Loucy (cell line): Measurements from ENCODE around the gene SAPCD2.

Experiments
- H2AFZ ChIP-seq: fragments of 200-600 bp; sonication (generic); 2 replicates; pipeline ENCODE4 v1.6.0; 2016; ENCODE audit warnings: antibody characterized with exemption, mild to moderate bottlenecking, low read length, moderate library complexity
- H3F3A ChIP-seq: fragments of 200-600 bp; 2 replicates; pipeline ENCODE4 v1.6.0; 2016; ENCODE audit warnings: antibody characterized with exemption, low read depth, mild to moderate bottlenecking
- H3K27me3 ChIP-seq: fragments of 200-600 bp; sonication (generic); 2 replicates; pipeline ENCODE4 v1.6.1; 2014; ENCODE audit warnings: low read length, mild to moderate bottlenecking; ENCODE audit not compliant: insufficient read depth, poor library complexity, severe bottlenecking
- H3K36me3 ChIP-seq: fragments of 200-600 bp; sonication (generic); 2 replicates; pipeline ENCODE4 v1.6.1; 2016; ENCODE audit warnings: low read length; ENCODE audit not compliant: insufficient read depth
- H3K4me1 ChIP-seq: fragments of 200-600 bp; sonication (generic); 2 replicates; pipeline ENCODE4 v1.5.1; 2014; ENCODE audit warnings: low read length, mild to moderate bottlenecking; ENCODE audit not compliant: insufficient read depth, poor library complexity, severe bottlenecking
- H3K4me2 ChIP-seq: fragments of 200-600 bp; sonication (generic); 2 replicates; pipeline ENCODE4 v1.6.0; 2014; ENCODE audit warnings: antibody characterized with exemption, low read length, low read depth, mild to moderate bottlenecking; ENCODE audit not compliant: poor library complexity, severe bottlenecking
- H3K4me3 ChIP-seq: fragments of 200-600 bp; sonication (generic); 2 replicates; pipeline ENCODE4 v1.5.1; 2014; ENCODE audit warnings: low read length, mild to moderate bottlenecking, mixed read lengths; ENCODE audit not compliant: poor library complexity, severe bottlenecking
- H3K79me2 ChIP-seq: fragments of 200-600 bp; sonication (generic); 2 replicates; pipeline ENCODE4 v1.6.1; 2014; ENCODE audit warnings: low read length; ENCODE audit not compliant: insufficient read depth
- H3K9ac ChIP-seq: fragments of 200-600 bp; sonication (generic); 2 replicates; pipeline ENCODE4 v1.6.0; 2014; ENCODE audit warnings: mild to moderate bottlenecking, low read depth, low read length, moderate library complexity; ENCODE audit not compliant: poor library complexity, severe bottlenecking
- H3K9me2 ChIP-seq: fragments of 200-600 bp; sonication (generic); replicated peaks from 2 replicates; pipeline ENCODE4 v1.6.1; 2016; ENCODE audit warnings: low read depth, low read length, mixed read lengths
- H3K9me3 ChIP-seq: fragments of 200-600 bp; sonication (generic); 2 replicates; pipeline ENCODE4 v1.6.1; 2014; ENCODE audit warnings: mild to moderate bottlenecking, antibody characterized with exemption, low read length, low read depth; ENCODE audit not compliant: insufficient read depth
- H4K20me1 ChIP-seq: fragments of 200-600 bp; sonication (generic); 2 replicates; pipeline ENCODE4 v1.6.0; 2014; ENCODE audit warnings: antibody characterized with exemption, low read length, mild to moderate bottlenecking; ENCODE audit not compliant: insufficient read depth, poor library complexity, severe bottlenecking
- CTCF ChIP-seq: fragments of 200-600 bp; sonication (generic); conservative IDR thresholded peaks from 2 replicates; pipeline ENCODE4 v1.5.1; 2014; ENCODE audit warnings: mild to moderate bottlenecking, antibody characterized with exemption, low read length
- EZH2phosphoT487 ChIP-seq: fragments of 200-600 bp; IDR thresholded peaks from 2 replicates; pipeline ENCODE4 v1.6.1; 2018; ENCODE audit warnings: antibody characterized with exemption, mild to moderate bottlenecking, moderate library complexity, borderline replicate concordance

SAPCD2 gene

DNA sequence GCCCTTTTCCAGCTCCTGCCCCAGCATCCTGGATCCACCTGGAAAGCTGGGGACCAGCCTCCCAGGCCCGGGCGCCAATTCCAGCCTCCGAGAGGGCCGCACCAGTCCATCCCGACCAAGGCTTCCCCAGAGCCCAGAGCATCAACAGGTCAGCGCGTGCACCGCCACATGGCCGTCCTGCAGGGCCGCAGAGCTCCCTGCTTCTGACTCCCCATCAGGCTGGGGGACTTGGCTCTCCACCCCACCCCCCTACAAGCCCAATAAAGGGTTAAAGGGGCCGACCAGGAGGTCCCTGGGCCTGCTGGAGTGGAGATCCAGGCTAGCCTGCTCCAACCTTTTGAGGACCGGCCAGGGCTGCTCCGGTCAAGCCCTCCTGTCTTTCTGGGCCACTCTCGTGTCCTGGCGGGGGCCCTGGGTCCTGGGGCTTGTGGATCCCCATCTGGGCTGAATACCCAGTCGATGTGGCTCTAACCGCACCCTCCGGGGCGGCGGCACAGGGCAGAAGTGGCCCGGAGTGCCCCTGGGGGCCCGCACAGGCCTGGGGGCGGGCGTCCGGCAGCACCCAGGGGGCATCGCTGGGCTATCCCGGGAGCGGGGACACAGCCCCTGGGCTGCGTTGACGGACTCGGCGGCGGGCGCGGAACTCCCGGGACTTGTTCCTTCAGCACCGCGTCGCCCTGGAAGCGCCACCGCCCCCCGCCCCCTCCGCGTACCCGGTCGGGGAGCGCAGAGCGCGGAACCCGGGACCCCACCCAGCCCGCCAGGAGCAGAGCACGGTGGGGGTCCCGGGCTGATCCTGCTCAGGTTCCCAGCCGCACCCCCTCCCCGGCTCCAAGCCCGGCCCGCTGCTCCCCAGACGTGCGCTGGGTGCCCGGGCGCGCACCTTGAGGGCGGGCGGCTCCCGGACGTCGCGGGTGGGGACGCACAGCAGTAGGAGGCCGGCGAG lies 17.1 kb downstream of the SAPCD2 start:
- Histone ChIP-seq H3K36me3 (no peaks in the 10 kb centered on the region), H3K9me3 (no peaks in the 10 kb centered on the region), H4K20me1 (no peaks in the 10 kb centered on the region), H3K9me2 (no peaks in the 10 kb centered on the region), H3K79me2 (no peaks in the 10 kb centered on the region), H3K9ac (no peak overlapping the region), H3K4me1 (no peaks in the 10 kb centered on the region), H3F3A (no peaks in the 10 kb centered on the region), H3K4me3 (no peak overlapping the region), H2AFZ (no peak overlapping the region), H3K4me2 (no peak overlapping the region), H3K27me3 (no peaks in the 10 kb centered on the region)
- TF ChIP-seq CTCF: no peak
- TF ChIP-seq EZH2phosphoT487: no peak

- TF ChIP-seq CTCF (no peak), EZH2phosphoT487 (no peak)
- Histone ChIP-seq H4K20me1 (no peaks in the 10 kb centered on the region), H3K79me2 (no peaks in the 10 kb centered on the region), H3F3A (no peaks in the 10 kb centered on the region), H3K9me2 (no peaks in the 10 kb centered on the region), H3K4me2 (no peak overlapping the region), H3K36me3 (no peaks in the 10 kb centered on the region), H3K9me3 (no peaks in the 10 kb centered on the region), H3K4me1 (no peaks in the 10 kb centered on the region), H3K9ac (no peak overlapping the region), H3K27me3 (no peaks in the 10 kb centered on the region), H3K4me3 (no peak overlapping the region), H2AFZ (no peak overlapping the region)
These were observed 18.1 kb downstream of the SAPCD2 start for GRCh38 chr9:137052293-137052692.

DNA sequence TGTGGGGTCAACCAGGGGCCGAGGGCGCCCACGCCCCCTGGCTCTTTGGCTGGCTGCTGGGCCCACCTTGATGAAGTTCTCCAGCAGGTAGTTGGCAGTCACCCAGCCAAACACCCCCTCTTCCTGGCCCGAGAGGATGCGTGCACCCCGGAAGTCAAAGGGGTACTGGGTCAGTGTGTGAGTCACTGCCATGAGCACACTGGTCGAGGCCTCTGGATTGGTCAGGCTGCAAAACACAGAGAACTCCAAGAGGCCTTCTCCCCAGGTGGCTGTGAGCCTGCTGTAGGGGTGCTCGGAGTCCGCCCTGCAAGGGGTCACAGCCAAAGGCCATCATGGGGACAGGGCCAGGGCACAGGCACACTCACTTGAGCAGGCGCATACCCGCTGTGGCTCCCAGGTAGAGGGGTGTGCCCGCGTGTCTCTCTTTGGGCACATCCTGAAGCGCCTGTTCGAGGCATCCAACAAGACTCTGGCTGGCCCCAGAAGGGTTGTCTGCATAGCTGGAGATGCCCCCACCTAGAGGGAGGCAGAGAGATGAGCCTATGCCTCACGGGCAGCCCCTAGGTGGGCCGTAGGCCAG lies 19.1 kb downstream of the SAPCD2 start:
- peaks cover 2% of the 10 kb centered on the region for H3K4me1 ChIP-seq
- no peak overlapping the region for H3K4me3 ChIP-seq
- H3K36me3 ChIP-seq: no peaks in the 10 kb centered on the region
- no peaks in the 10 kb centered on the region for H3K27me3 ChIP-seq
- H2AFZ ChIP-seq: no peak overlapping the region
- no peaks in the 10 kb centered on the region for H3K9me3 ChIP-seq
- no peak overlapping the region for H3K9ac ChIP-seq
- H3K9me2 ChIP-seq: no peaks in the 10 kb centered on the region
- no peak overlapping the region for H3K4me2 ChIP-seq
- TF ChIP-seq EZH2phosphoT487 (no peak), CTCF (no peak)
- no peaks in the 10 kb centered on the region for H4K20me1 ChIP-seq
- H3K79me2 ChIP-seq: no peaks in the 10 kb centered on the region
- no peaks in the 10 kb centered on the region for H3F3A ChIP-seq
